ENCODE measurements around the gene SGPP2. TPM values are rescaled to one million over a fixed set of nuclear protein-coding genes. Genes with fewer than 3 reads are reported as not detected.

SGPP2 gene
- total RNA-seq, 4 donors from 2014 or later = 27.3 to 65.6 (median 49.0) TPM

DNA sequence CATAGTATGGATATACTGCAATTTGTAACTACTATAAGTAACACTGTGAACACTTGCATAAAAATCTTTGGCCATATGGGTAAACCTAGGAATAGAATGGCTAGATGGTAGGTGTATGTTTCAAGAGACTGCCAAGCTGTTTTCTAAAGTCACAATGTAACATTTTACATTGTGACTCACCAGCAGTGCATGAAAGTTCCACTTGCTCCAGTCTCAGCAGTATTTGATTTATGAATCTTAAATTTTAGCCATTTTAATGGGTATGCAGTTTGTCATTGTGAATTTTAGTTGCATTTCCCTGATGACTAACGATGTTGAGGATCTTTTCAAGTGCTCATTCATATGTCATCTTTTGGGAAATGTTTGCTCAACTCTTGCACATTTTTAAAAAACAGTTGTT lies 145.5 kb downstream of the SGPP2 start:
- peaks cover 28% of the 10 kb centered on the region for H3K36me3 ChIP-seq
- no peaks in the 10 kb centered on the region for H3K27me3 ChIP-seq
- no peak overlapping the region for H3K4me3 ChIP-seq
- TF ChIP-seq POLR2A (IDR thresholded peaks at IDR 0.05) = no peak
- TF ChIP-seq POLR2AphosphoS5 (IDR thresholded peaks at IDR 0.05) = no peak
- no peak for TF ChIP-seq EP300 (IDR thresholded peaks at IDR 0.05)
- TF ChIP-seq, protein P1, sequence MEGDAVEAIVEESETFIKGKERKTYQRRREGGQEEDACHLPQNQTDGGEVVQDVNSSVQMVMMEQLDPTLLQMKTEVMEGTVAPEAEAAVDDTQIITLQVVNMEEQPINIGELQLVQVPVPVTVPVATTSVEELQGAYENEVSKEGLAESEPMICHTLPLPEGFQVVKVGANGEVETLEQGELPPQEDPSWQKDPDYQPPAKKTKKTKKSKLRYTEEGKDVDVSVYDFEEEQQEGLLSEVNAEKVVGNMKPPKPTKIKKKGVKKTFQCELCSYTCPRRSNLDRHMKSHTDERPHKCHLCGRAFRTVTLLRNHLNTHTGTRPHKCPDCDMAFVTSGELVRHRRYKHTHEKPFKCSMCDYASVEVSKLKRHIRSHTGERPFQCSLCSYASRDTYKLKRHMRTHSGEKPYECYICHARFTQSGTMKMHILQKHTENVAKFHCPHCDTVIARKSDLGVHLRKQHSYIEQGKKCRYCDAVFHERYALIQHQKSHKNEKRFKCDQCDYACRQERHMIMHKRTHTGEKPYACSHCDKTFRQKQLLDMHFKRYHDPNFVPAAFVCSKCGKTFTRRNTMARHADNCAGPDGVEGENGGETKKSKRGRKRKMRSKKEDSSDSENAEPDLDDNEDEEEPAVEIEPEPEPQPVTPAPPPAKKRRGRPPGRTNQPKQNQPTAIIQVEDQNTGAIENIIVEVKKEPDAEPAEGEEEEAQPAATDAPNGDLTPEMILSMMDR (IDR thresholded peaks at IDR 0.05) = no peak
- peaks cover 12% of the 10 kb centered on the region for H3K4me1 ChIP-seq
- 83% methylated on average over 1 of the region's 1 CpG for WGBS
- no peaks in the 10 kb centered on the region for H3K9me3 ChIP-seq
- no peak for DNase-seq (ENCODE audit: low spot score in 2 of 2)
- no peak overlapping the region for H3K27ac ChIP-seq

DNA sequence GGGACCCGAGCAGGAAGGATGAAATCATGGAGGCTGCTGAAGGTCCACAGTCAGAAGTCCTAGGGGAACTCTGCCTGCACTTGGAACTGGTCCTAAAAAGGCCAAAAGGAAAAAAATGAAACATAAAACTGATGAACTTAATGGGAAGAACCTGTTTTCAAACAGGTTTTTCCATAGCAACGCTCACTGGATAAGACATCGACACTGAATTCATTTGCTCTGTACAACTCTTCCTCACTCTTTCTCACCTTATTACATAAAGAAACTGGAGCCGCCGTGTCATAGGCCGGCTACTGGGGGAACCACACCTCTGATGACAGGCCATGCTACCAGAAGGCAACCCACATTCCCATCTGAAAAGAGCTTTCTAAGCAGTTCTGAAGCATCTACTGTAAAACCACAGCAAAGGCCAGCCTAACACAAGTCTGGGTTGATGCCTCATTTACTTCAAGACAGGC lies 147.9 kb downstream of the SGPP2 start:
- Histone ChIP-seq H3K9me3 (no peaks in the 10 kb centered on the region), H3K4me1 (peaks cover 12% of the 10 kb centered on the region), H3K27ac (no peak overlapping the region), H3K4me3 (no peak overlapping the region), H3K36me3 (peaks cover 17% of the 10 kb centered on the region), H3K27me3 (no peaks in the 10 kb centered on the region)
- TF ChIP-seq EP300 (IDR thresholded peaks at IDR 0.05) (no peak), POLR2A (IDR thresholded peaks at IDR 0.05) (no peak), POLR2AphosphoS5 (IDR thresholded peaks at IDR 0.05) (no peak)
- TF ChIP-seq, protein P1 (IDR thresholded peaks at IDR 0.05) = no peak
- WGBS = 63% methylated on average over 6 of the region's 6 CpGs
- no peak for DNase-seq (ENCODE audit: low spot score in 2 of 2)

DNA sequence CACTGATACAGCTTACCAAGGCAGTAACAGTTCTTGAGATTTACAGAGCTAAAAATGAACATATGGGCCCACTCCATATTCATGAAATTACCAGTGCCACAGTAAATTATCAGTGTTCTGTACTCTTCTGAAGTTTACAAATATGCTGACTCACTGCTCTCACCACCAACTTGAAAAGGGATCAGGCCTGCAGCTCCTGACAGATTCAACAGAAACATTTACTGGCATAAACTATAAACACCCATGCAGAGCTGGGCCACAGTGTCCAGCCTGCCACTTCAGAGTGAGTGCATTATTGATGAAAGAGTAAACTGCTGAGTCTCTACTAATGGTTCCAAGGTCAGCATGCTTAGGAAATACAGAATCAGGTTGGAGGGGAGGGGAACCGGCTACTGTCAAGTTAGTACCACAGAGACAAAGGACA lies 148.4 kb downstream of the SGPP2 start:
- Histone ChIP-seq H3K9me3 (no peaks in the 10 kb centered on the region), H3K4me1 (peaks cover 12% of the 10 kb centered on the region), H3K36me3 (peaks cover 17% of the 10 kb centered on the region), H3K27ac (no peak overlapping the region), H3K27me3 (no peaks in the 10 kb centered on the region), H3K4me3 (no peak overlapping the region)
- 79% methylated on average over 1 of the region's 1 CpG for WGBS
- no peak for TF ChIP-seq POLR2AphosphoS5 (IDR thresholded peaks at IDR 0.05)
- no peak for TF ChIP-seq EP300 (IDR thresholded peaks at IDR 0.05)
- TF ChIP-seq POLR2A (IDR thresholded peaks at IDR 0.05) = no peak
- TF ChIP-seq, protein P1 (IDR thresholded peaks at IDR 0.05) = no peak
- DNase-seq (ENCODE audit: low spot score in 2 of 2) = no peak

DNA sequence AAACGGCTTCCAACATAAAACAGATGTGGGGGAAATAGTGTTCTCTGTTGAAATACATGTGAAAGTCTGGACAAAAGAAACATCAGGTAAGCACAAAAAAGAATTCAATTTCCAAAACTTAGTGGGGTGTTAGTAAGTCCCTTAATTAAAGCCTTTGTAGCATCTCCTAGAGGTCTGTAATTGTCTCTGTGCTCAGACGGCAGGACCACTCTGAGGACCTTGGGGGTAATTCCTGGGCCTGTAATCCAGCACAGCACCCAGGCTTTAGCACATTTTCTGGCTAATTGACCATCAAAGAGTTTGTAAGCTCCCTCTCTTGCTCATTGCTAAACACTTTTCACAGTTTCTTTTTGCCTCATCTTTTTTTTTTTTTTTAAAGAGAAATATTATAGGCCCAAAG lies 151.3 kb downstream of the SGPP2 start:
- WGBS = 93% methylated on average over 2 of the region's 2 CpGs
- peaks cover 20% of the 10 kb centered on the region for H3K36me3 ChIP-seq
- H3K27me3 ChIP-seq = no peaks in the 10 kb centered on the region
- H3K4me1 ChIP-seq = peaks cover 12% of the 10 kb centered on the region
- no peak overlapping the region for H3K27ac ChIP-seq
- no peaks in the 10 kb centered on the region for H3K9me3 ChIP-seq
- TF ChIP-seq POLR2AphosphoS5 (IDR thresholded peaks at IDR 0.05) (no peak), POLR2A (IDR thresholded peaks at IDR 0.05) (no peak), EP300 (IDR thresholded peaks at IDR 0.05) (no peak)
- TF ChIP-seq, protein P1 (IDR thresholded peaks at IDR 0.05) = no peak
- DNase-seq (ENCODE audit: low spot score in 2 of 2) = no peak
- no peak overlapping the region for H3K4me3 ChIP-seq

DNA sequence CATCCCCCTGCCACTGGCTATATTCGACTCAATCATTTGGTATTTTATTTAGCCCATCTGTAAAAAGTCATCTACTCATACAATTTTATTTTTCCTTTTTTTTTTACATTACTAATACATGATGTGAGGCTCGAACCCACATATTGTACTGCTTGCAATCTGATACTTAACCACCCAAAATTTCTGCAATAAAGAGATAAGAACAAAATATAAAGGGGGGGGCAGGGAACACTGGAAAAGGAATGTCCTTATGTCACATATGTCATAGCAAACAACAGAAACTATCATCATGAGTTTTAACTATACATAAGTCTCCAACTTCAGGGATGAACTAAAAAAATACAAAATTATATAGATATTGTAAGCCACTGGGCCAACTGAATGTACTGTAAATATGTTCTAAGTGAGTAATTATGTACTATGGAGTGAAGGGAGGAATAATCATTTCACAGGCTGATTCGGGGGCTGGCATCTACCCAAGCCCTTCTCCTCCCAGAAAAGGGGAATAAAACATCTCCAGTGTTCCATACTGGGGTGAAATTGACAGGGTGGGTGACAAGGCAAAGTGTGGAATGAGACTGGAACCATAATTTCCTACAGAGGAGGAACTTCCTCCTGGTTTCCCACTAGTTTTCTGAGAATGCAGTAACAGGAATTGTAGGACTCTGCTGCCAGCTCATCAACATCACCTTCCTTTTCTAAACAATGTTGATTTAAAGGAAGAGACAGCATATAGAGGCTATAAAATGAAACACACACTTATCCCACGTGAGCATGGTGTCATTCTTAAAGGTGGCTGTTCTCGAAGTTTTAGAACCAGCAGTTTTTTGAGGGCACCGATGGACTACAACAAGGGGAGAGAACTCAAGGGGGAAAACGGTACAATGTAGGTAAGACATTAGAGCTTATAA lies 152.1 kb downstream of the SGPP2 start:
- no peaks in the 10 kb centered on the region for H3K27me3 ChIP-seq
- peaks cover 15% of the 10 kb centered on the region for H3K36me3 ChIP-seq
- 79% methylated on average over 7 of the region's 7 CpGs for WGBS
- no peak for DNase-seq (ENCODE audit: low spot score in 2 of 2)
- no peak overlapping the region for H3K27ac ChIP-seq
- no peak overlapping the region for H3K4me3 ChIP-seq
- H3K9me3 ChIP-seq = no peaks in the 10 kb centered on the region
- H3K4me1 ChIP-seq = peaks cover 12% of the 10 kb centered on the region
- TF ChIP-seq, protein P1 (IDR thresholded peaks at IDR 0.05) = no peak
- no peak for TF ChIP-seq POLR2AphosphoS5 (IDR thresholded peaks at IDR 0.05)
- TF ChIP-seq POLR2A (IDR thresholded peaks at IDR 0.05) = no peak
